Fibroblast of lung (primary cell): ENCODE data around the gene DARS1.

Source experiments
- EZH2 ChIP-seq: IDR thresholded peaks from 2 replicates; pipeline ENCODE4 v1.5.1; 2012; ENCODE audit warnings: low read length, control low read depth, mild to moderate bottlenecking; ENCODE audit errors: missing control alignments
- TF ChIP-seq, protein P1 (sequence below), 2 donors: IDR thresholded peaks in 1 of 2; conservative IDR thresholded peaks in 1 of 2; 1 replicate in 1 of 2; 2 replicates in 1 of 2; pipeline ENCODE4 v1.5.1; 2011 to 2012; ENCODE audit warnings: low read length in 2 of 2, control low read depth in 1 of 2, inconsistent platforms in 1 of 2, low read depth in 1 of 2, mild to moderate bottlenecking in 1 of 2

DNA sequence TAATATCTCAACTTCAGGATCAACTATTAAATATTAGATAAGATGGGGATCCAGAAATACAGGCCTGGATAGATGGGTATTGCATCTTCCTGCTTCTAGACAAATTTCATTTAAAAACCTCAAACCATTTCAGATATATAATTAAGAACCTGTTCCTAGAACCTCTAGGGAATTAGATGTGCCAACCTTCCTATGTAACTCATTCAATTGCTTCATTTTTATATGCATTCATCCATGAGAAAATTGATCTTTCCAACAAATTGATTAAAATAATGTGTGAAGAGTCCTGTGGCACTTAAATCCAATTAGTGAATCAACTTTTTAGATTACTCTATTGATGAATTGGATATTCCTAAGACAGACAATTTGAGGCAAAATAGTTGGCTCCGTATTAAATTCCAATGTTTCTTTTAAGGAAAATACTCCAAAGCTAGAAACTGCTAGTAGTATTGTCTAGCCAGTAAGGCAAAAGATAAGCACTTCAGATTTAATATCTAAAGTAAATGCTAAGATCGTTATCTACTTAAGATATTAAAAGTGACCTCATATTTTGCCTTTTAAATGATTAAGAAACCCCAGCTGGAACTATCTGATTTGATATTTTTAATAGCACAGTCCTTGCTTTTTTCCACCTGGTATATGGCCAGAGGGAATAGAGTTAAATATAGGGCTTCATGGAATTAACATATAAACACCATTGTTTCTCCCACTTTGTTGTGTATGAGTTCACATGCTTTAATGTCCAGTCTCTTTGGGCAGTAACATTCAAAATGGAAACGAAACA lies 35.8 kb downstream of the DARS1 start:
- TF ChIP-seq, protein P1, sequence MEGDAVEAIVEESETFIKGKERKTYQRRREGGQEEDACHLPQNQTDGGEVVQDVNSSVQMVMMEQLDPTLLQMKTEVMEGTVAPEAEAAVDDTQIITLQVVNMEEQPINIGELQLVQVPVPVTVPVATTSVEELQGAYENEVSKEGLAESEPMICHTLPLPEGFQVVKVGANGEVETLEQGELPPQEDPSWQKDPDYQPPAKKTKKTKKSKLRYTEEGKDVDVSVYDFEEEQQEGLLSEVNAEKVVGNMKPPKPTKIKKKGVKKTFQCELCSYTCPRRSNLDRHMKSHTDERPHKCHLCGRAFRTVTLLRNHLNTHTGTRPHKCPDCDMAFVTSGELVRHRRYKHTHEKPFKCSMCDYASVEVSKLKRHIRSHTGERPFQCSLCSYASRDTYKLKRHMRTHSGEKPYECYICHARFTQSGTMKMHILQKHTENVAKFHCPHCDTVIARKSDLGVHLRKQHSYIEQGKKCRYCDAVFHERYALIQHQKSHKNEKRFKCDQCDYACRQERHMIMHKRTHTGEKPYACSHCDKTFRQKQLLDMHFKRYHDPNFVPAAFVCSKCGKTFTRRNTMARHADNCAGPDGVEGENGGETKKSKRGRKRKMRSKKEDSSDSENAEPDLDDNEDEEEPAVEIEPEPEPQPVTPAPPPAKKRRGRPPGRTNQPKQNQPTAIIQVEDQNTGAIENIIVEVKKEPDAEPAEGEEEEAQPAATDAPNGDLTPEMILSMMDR (conservative IDR thresholded peaks at IDR 0.05 in 1 of 2, IDR thresholded peaks at IDR 0.05 in 1 of 2; ENCODE audit: low read depth in 1 of 2, low read length in 2 of 2), result no peak
- TF ChIP-seq EZH2, result no peak
